ENCODE results near the gene ESYT1.
A peak's percentile ranks its signal among the peaks of the same experiment; 100 is the strongest.

The ESYT1 gene

GRCh38 chr12:56118688-56119357 is 9.2 kb upstream of the ESYT1 start:
- DNase-seq (ENCODE audit: low spot score) = no peak

GRCh38 chr12:56119361-56119796 is 8.7 kb upstream of the ESYT1 start:
- TF ChIP-seq CTCF (IDR thresholded peaks at IDR 0.05; ENCODE audit: borderline replicate concordance, control extremely low read depth, extremely low read depth, insufficient read depth, missing control alignments) = peak; percentile 68
- in situ Hi-C loops (cut with MboI; ENCODE audit: low sequenced_read_pairs, unreplicated experiment) = no loop called here
- peak; percentile 73 for DNase-seq (ENCODE audit: low spot score)

More at GRCh38 chr12:56118688-56119357, 9.2 kb upstream of the ESYT1 start:
- no peak for TF ChIP-seq CTCF (IDR thresholded peaks at IDR 0.05; ENCODE audit: borderline replicate concordance, control extremely low read depth, extremely low read depth, insufficient read depth, missing control alignments)
- in situ Hi-C loops (cut with MboI; ENCODE audit: low sequenced_read_pairs, unreplicated experiment) = no loop called here

GRCh38 chr12:56120158-56120846 is 7.8 kb upstream of the ESYT1 start:
- in situ Hi-C loops (cut with MboI; ENCODE audit: low sequenced_read_pairs, unreplicated experiment) = no loop called here
- no peak for TF ChIP-seq CTCF (IDR thresholded peaks at IDR 0.05; ENCODE audit: borderline replicate concordance, control extremely low read depth, extremely low read depth, insufficient read depth, missing control alignments)
- no peak for DNase-seq (ENCODE audit: low spot score)

GRCh38 chr12:56121204-56121870 is 6.7 kb upstream of the ESYT1 start:
- TF ChIP-seq CTCF (IDR thresholded peaks at IDR 0.05; ENCODE audit: borderline replicate concordance, control extremely low read depth, extremely low read depth, insufficient read depth, missing control alignments) = no peak
- in situ Hi-C loops (cut with MboI; ENCODE audit: low sequenced_read_pairs, unreplicated experiment) = no loop called here
- no peak for DNase-seq (ENCODE audit: low spot score)

- no peak for DNase-seq (ENCODE audit: low spot score)
- in situ Hi-C loops (cut with MboI; ENCODE audit: low sequenced_read_pairs, unreplicated experiment) = no loop called here
Measured at GRCh38 chr12:56122637-56123036, 5.4 kb upstream of the ESYT1 start.

More at GRCh38 chr12:56122637-56123036, 5.4 kb upstream of the ESYT1 start:
- no peak for TF ChIP-seq CTCF (IDR thresholded peaks at IDR 0.05; ENCODE audit: borderline replicate concordance, control extremely low read depth, extremely low read depth, insufficient read depth, missing control alignments)

Data from GM13976 (cell line).